Left kidney (tissue), 1 donor: Measurements from ENCODE around the gene SV2A. TPM values are rescaled to one million over a fixed set of nuclear protein-coding genes. Genes with fewer than 3 reads are reported as not detected.

Source experiments
- polyA plus RNA-seq: library from polyadenylated mRNA; unstranded; fragments of 120-200 nt; gene quantifications from one replicate; pipeline ENCODE4 v1.2.1, GENCODE V29; 2013; ENCODE audit not compliant: insufficient read length

SV2A gene
- polyA plus RNA-seq, 1 donor, result 8.4 TPM

Other genes starting within 250 kb of the SV2A start
- gene FCGR1A, start 135.2 kb downstream of the SV2A start, polyA plus RNA-seq, result 1.3 TPM
- 16.9 TPM for gene BOLA1, start 18.3 kb downstream of the SV2A start, polyA plus RNA-seq
- gene SF3B4, start 10.0 kb upstream of the SV2A start, polyA plus RNA-seq, result 84.7 TPM
- gene MTMR11, start 19.0 kb upstream of the SV2A start, polyA plus RNA-seq, result 35.7 TPM
- 22.1 TPM for gene OTUD7B, start 92.9 kb upstream of the SV2A start, polyA plus RNA-seq
- gene VPS45, start 149.9 kb upstream of the SV2A start, polyA plus RNA-seq, result 81.8 TPM
- gene PLEKHO1, start 232.1 kb upstream of the SV2A start, polyA plus RNA-seq, result 44.7 TPM